Activated naive CD4-positive, alpha-beta T cell treated with anti-CD3 and anti-CD28 coated beads, Interleukin-2, amount 10 ng/mL, durations not matched to agents 5 hours and 36 hours (primary cell): ENCODE results near the gene CAMKV. TPM values are rescaled to one million over a fixed set of nuclear protein-coding genes. Genes with fewer than 3 reads are reported as not detected.

ENCODE experiments used
- total RNA-seq, 2 experiments: library from RNA; stranded (reverse); gene quantifications; one replicate each; pipeline ENCODE4 v1.2.3, GENCODE V29; 2021

The CAMKV gene
- not detected for total RNA-seq

GRCh38 chr3:49869525-49870126 is at the start of gene CAMKV:
Gene CAMKV, minus strand, starts transcription at chr3:49869906. Its CDS starts 7,518 bp downstream, at chr3:49862388.

GRCh38 chr3:49903451-49904424 is 34.0 kb upstream of the CAMKV start, which contains the start of gene MST1R:
Gene MST1R, minus strand, starts transcription at chr3:49903873. Its CDS starts 264 bp downstream, at chr3:49903609.

GRCh38 chr3:49856181-49857005 is 13.3 kb downstream of the CAMKV start, which contains the start of gene TRAIP:
Gene TRAIP, minus strand, starts transcription at chr3:49856564. Its CDS starts 111 bp downstream, at chr3:49856453.

GRCh38 chr3:49813497-49814174 is 56.1 kb downstream of the CAMKV start, which contains the start of gene UBA7:
Gene UBA7, minus strand, starts transcription at chr3:49813953. Its CDS starts 166 bp downstream, at chr3:49813787.

Other genes with a start within 250 kb of the CAMKV start
- gene APEH, start 195.6 kb downstream of the CAMKV start, total RNA-seq, result 100 to 1,000 TPM; 139 to 146 TPM
- 1 to 10 TPM; 9.8 to 10.0 TPM for gene MST1, start 180.4 kb downstream of the CAMKV start, total RNA-seq
- 10 to 100 TPM; 44.7 to 52.3 TPM for gene RNF123, start 180.3 kb downstream of the CAMKV start, total RNA-seq
- under 1 TPM in 1 of 2 experiments, not detected in 1; 0.19 TPM for gene AMIGO3, start 150.2 kb downstream of the CAMKV start, total RNA-seq
- 10 to 100 TPM; 48.1 to 51.7 TPM for gene GMPPB, start 146.0 kb downstream of the CAMKV start, total RNA-seq
- gene IP6K1, start 83.4 kb downstream of the CAMKV start, total RNA-seq, result 10 to 100 TPM; 31.9 to 39.8 TPM
- gene CDHR4, start 70.0 kb downstream of the CAMKV start, total RNA-seq, result not detected
- under 1 TPM; 0.45 to 0.46 TPM for gene INKA1, start 66.6 kb downstream of the CAMKV start, total RNA-seq
- gene UBA7, start 56.0 kb downstream of the CAMKV start, total RNA-seq, result 100 to 1,000 TPM; 198 to 207 TPM
- gene TRAIP, start 13.3 kb downstream of the CAMKV start, total RNA-seq, result 10 to 100 TPM; 17.4 to 18.5 TPM
- 1 to 10 TPM; 3.0 to 3.4 TPM for gene MST1R, start 34.0 kb upstream of the CAMKV start, total RNA-seq
- 10 to 100 TPM in 1 of 2 experiments, 1 to 10 TPM in 1; 10.0 to 12.1 TPM for gene MON1A, start 59.9 kb upstream of the CAMKV start, total RNA-seq
- 100 to 1,000 TPM; 108 to 111 TPM for gene RBM6, start 70.2 kb upstream of the CAMKV start, total RNA-seq
- 100 to 1,000 TPM; 204 to 206 TPM for gene RBM5, start 219.0 kb upstream of the CAMKV start, total RNA-seq